LNCAP (cell line): ENCODE measurements around the gene ASPSCR1.

Experiments
- CTCF ChIP-seq: fragments of 450-650 bp; IDR thresholded peaks from 2 replicates; pipeline ENCODE4 v1.5.1; 2017; ENCODE audit warnings: mild to moderate bottlenecking

Gene ASPSCR1

GRCh38 chr17:81950501-81950900 lies 26.9 kb upstream of the ASPSCR1 start:
- TF ChIP-seq CTCF = no peak

GRCh38 chr17:81951785-81952684 lies 25.4 kb upstream of the ASPSCR1 start:
- no peak for TF ChIP-seq CTCF

GRCh38 chr17:81952792-81953228 lies 24.6 kb upstream of the ASPSCR1 start:
- no peak for TF ChIP-seq CTCF

- TF ChIP-seq CTCF = no peak
Observed at GRCh38 chr17:81954131-81955057, 23.0 kb upstream of the ASPSCR1 start.

GRCh38 chr17:81955058-81955681 lies 22.3 kb upstream of the ASPSCR1 start:
- no peak for TF ChIP-seq CTCF

- no peak for TF ChIP-seq CTCF
Observed at GRCh38 chr17:81955756-81956544, 21.5 kb upstream of the ASPSCR1 start.
